Neural progenitor cell (in vitro differentiated cells): ENCODE results near the gene GLTP. TPM values are rescaled to one million over a fixed set of nuclear protein-coding genes. Genes with fewer than 3 reads are reported as not detected.

Experiments used
- DNase-seq: peaks from one replicate; pipeline ENCODE4 v3.0.0-alpha.2; 2016; ENCODE audit warnings: low spot score
- H2AFZ ChIP-seq: fragments of 200-600 bp; sonication (generic); replicated peaks from 2 replicates; pipeline ENCODE4 v1.6.1; 2016; ENCODE audit warnings: antibody characterized with exemption
- H3F3A ChIP-seq: fragments of 200-600 bp; sonication (generic); 2 replicates; pipeline ENCODE4 v1.6.1; 2016; ENCODE audit warnings: antibody characterized with exemption, low read depth
- H3K27ac ChIP-seq: fragments of 200-600 bp; sonication (generic); 2 replicates; pipeline ENCODE4 v1.5.1; 2016; ENCODE audit warnings: mild to moderate bottlenecking
- H3K27me3 ChIP-seq: fragments of 200-600 bp; sonication (generic); 2 replicates; pipeline ENCODE4 v1.6.1; 2016; ENCODE audit warnings: mild to moderate bottlenecking, moderate library complexity
- H3K36me3 ChIP-seq: fragments of 200-600 bp; sonication (generic); 2 replicates; pipeline ENCODE4 v1.5.1; 2016
- H3K4me1 ChIP-seq: fragments of 200-600 bp; sonication (generic); 2 replicates; pipeline ENCODE4 v1.6.1; 2016; ENCODE audit warnings: mixed run types
- H3K4me2 ChIP-seq: fragments of 200-600 bp; sonication (generic); 2 replicates; pipeline ENCODE4 v1.6.1; 2016
- H3K4me3 ChIP-seq: fragments of 200-600 bp; sonication (generic); 2 replicates; pipeline ENCODE4 v1.5.1; 2016
- H3K79me2 ChIP-seq: fragments of 200-600 bp; sonication (generic); 2 replicates; pipeline ENCODE4 v1.6.1; 2016; ENCODE audit warnings: low read depth
- H3K9ac ChIP-seq: fragments of 200-600 bp; sonication (generic); 2 replicates; pipeline ENCODE4 v1.6.1; 2016
- H3K9me3 ChIP-seq: fragments of 200-600 bp; sonication (generic); 2 replicates; pipeline ENCODE4 v1.5.1; 2016; ENCODE audit warnings: low read depth
- H4K20me1 ChIP-seq: fragments of 200-600 bp; sonication (generic); 2 replicates; pipeline ENCODE4 v1.6.1; 2016; ENCODE audit warnings: low read depth
- H3K27ac Mint-ChIP-seq: 3 replicates; pipeline ENCODE4 v1.8.0; 2021; ENCODE audit warnings: mixed read lengths
- H3K27me3 Mint-ChIP-seq: 2 replicates; pipeline ENCODE4 v1.8.0; 2022; ENCODE audit warnings: low read depth, mild to moderate bottlenecking, inconsistent platforms, moderate library complexity, mixed read lengths; ENCODE audit not compliant: insufficient read depth
- H3K36me3 Mint-ChIP-seq: 3 replicates; pipeline ENCODE4 v1.8.0; 2021; ENCODE audit warnings: mixed read lengths
- H3K4me1 Mint-ChIP-seq: 3 replicates; pipeline ENCODE4 v1.8.0; 2021; ENCODE audit warnings: mixed read lengths
- H3K4me3 Mint-ChIP-seq: 3 replicates; pipeline ENCODE4 v1.8.0; 2021; ENCODE audit warnings: mild to moderate bottlenecking, moderate library complexity, mixed read lengths
- H3K9me3 Mint-ChIP-seq: 3 replicates; pipeline ENCODE4 v1.8.0; 2020; ENCODE audit warnings: mixed read lengths
- CTCF ChIP-seq: fragments of 200-600 bp; sonication (generic); IDR thresholded peaks from 2 replicates; pipeline ENCODE4 v1.5.1; 2017; ENCODE audit warnings: antibody characterized with exemption, mild to moderate bottlenecking
- EZH2 ChIP-seq: fragments of 200-600 bp; sonication (generic); IDR thresholded peaks from 2 replicates; pipeline ENCODE4 v1.6.1; 2017; ENCODE audit warnings: antibody characterized with exemption, mild to moderate bottlenecking, moderate library complexity
- EZH2phosphoT487 ChIP-seq: fragments of 200-600 bp; sonication (generic); IDR thresholded peaks from 2 replicates; pipeline ENCODE4 v1.6.1; 2017; ENCODE audit warnings: antibody characterized with exemption
- total RNA-seq: library from RNA; depleted of rRNA; stranded (reverse); fragments of >200 nt; gene quantifications from 2 replicates; pipeline ENCODE4 v1.2.3, GENCODE V29; 2015; ENCODE audit warnings: low replicate concordance

GLTP gene
- total RNA-seq, 1 donor from 2014 or later = 24.0 TPM

DNA sequence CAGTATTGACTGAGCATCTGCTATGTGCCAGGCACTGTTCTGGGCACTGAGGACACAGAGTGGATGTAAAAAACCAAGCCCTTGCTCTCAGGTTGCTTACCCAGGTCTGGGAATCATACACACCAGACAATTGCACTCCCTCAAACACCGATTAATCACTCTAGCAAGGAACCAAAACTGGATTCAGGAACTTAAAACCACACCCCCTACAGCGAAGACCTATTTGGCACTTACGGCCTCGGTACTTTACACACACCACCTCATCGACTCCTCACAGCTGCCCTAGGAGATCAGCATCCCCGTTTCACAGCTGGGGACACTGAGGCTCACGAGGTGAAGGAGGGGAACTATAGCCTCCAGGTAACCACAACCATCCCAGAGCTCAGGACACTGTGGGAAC lies 1.6 kb downstream of the GLTP start:
- Mint-ChIP-seq H3K4me1 (peaks cover 28% of the 10 kb centered on the region), H3K27me3 (peaks cover 17% of the 10 kb centered on the region), H3K36me3 (no peaks in the 10 kb centered on the region), H3K27ac (no peak overlapping the region), H3K4me3 (peak overlapping the region; percentile 96), H3K9me3 (no peaks in the 10 kb centered on the region)
- Histone ChIP-seq H3K4me2 (peak overlapping the region; percentile 81), H3K36me3 (no peaks in the 10 kb centered on the region), H2AFZ (no peak overlapping the region), H3K9ac (no peak overlapping the region), H3K27ac (no peak overlapping the region), H3K4me1 (peaks cover 14% of the 10 kb centered on the region), H3K4me3 (peak overlapping the region; percentile 90), H3K9me3 (no peaks in the 10 kb centered on the region), H3K27me3 (peaks cover 18% of the 10 kb centered on the region), H4K20me1 (no peaks in the 10 kb centered on the region), H3F3A (no peaks in the 10 kb centered on the region), H3K79me2 (peaks cover 21% of the 10 kb centered on the region)
- no peak for DNase-seq
- TF ChIP-seq EZH2 = no peak
- TF ChIP-seq EZH2phosphoT487 = no peak
- no peak for TF ChIP-seq CTCF

DNA sequence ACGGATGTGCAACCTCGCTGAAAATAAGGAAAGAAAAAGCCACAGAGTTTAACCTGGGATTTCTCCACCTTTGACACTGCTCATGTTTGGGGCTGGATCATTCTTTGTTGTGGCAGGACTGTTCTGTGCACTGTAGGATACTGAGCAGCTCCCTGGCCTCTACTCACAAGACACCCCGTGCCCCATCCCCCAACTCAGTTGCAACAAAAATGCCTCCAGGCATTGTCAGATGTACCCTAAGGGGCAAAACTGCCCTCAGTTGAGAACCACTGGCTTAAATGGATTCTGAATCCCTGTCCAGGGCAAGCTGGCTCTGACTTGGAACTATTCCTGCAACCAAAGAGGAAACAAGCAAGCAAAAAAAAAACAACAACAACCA lies 2.1 kb downstream of the GLTP start:
- TF ChIP-seq EZH2 = no peak
- TF ChIP-seq CTCF = no peak
- TF ChIP-seq EZH2phosphoT487 = no peak
- Histone ChIP-seq H3K9me3 (no peaks in the 10 kb centered on the region), H3K27ac (no peak overlapping the region), H3K9ac (peak overlapping the region; percentile 22), H3K79me2 (peaks cover 21% of the 10 kb centered on the region), H3F3A (no peaks in the 10 kb centered on the region), H3K4me1 (peaks cover 14% of the 10 kb centered on the region), H3K4me3 (no peak overlapping the region), H3K36me3 (no peaks in the 10 kb centered on the region), H4K20me1 (no peaks in the 10 kb centered on the region), H3K4me2 (peak overlapping the region; percentile 38), H3K27me3 (peaks cover 18% of the 10 kb centered on the region), H2AFZ (no peak overlapping the region)
- Mint-ChIP-seq H3K36me3 (no peaks in the 10 kb centered on the region), H3K4me3 (peak overlapping the region; percentile 96), H3K4me1 (peaks cover 28% of the 10 kb centered on the region), H3K27ac (no peak overlapping the region), H3K27me3 (peaks cover 17% of the 10 kb centered on the region), H3K9me3 (no peaks in the 10 kb centered on the region)
- no peak for DNase-seq

- TF ChIP-seq EZH2 = no peak
- no peak for TF ChIP-seq EZH2phosphoT487
- TF ChIP-seq CTCF = no peak
- peak overlapping the region; percentile 38 for H3K4me2 ChIP-seq
- no peak overlapping the region for H3K27ac ChIP-seq
- H3K79me2 ChIP-seq = peaks cover 21% of the 10 kb centered on the region
- Mint-ChIP-seq H3K4me3 (no peak overlapping the region), H3K27ac (no peak overlapping the region), H3K27me3 (peaks cover 15% of the 10 kb centered on the region), H3K9me3 (no peaks in the 10 kb centered on the region), H3K36me3 (peaks cover under 1% of the 10 kb centered on the region), H3K4me1 (peaks cover 30% of the 10 kb centered on the region)
- H3K9ac ChIP-seq = no peak overlapping the region
- H3K4me1 ChIP-seq = peaks cover 15% of the 10 kb centered on the region
- H3K27me3 ChIP-seq = peaks cover 18% of the 10 kb centered on the region
- no peak overlapping the region for H3K4me3 ChIP-seq
- no peaks in the 10 kb centered on the region for H3F3A ChIP-seq
- no peaks in the 10 kb centered on the region for H4K20me1 ChIP-seq
- DNase-seq = no peak
- H3K36me3 ChIP-seq = no peaks in the 10 kb centered on the region
- no peaks in the 10 kb centered on the region for H3K9me3 ChIP-seq
- no peak overlapping the region for H2AFZ ChIP-seq
Measured at GRCh38 chr12:109877504-109878246, 2.7 kb downstream of the GLTP start.
